GM19452 (cell line): ENCODE results near the gene RASSF1.
A peak's percentile ranks its signal among the peaks of the same experiment; 100 is the strongest.

ENCODE experiments used
- ATAC-seq: cut with Tn5 transposase; IDR thresholded peaks from one replicate; pipeline ENCODE4 v1.9.1; 2021; ENCODE audit not compliant: unreplicated experiment

RASSF1 gene

DNA sequence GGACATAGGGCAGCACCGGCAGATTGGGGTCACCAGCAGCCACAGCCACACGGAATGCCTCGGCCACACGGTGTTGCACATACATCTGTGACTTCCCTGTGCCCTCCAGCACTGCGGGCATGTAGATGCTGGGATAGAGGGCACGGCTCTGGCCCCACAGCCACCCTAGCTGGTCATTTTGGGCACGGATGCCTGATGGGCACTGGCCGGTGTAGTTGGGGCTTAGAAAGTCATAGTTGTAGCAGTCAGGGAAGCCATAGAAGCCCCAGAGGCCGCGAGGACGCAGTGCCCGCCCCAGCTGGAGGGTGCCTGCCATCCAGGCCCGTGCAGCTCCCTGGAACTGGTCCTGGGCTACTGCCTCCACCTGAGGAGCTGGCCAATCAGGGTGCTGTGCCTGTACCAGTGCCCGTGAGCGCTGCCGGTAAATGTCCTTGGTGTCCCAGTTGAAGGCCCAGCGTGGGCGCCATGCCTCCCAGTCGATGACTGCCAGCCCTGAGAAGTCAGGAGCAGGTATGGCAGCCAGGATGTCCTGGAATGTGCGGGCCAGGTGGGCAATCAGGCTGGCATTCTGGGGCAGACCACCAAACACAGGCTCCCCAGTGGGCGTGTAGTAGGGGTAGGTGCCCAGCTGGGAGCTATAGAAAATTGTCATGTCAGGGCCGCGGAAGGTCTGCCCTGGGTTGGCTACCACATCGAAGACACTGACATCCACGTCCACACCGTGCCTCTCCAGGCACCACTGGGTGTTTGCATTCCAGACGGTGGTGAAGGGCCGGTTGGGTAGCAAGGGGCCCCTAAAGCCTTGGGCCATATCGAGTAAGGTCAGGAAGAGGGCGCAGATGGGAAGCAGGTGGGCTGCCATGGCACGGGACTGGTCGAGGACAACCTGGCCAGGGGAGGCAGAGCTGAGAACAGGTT is 38.3 kb downstream of the RASSF1 start:
- ATAC-seq, result no peak

DNA sequence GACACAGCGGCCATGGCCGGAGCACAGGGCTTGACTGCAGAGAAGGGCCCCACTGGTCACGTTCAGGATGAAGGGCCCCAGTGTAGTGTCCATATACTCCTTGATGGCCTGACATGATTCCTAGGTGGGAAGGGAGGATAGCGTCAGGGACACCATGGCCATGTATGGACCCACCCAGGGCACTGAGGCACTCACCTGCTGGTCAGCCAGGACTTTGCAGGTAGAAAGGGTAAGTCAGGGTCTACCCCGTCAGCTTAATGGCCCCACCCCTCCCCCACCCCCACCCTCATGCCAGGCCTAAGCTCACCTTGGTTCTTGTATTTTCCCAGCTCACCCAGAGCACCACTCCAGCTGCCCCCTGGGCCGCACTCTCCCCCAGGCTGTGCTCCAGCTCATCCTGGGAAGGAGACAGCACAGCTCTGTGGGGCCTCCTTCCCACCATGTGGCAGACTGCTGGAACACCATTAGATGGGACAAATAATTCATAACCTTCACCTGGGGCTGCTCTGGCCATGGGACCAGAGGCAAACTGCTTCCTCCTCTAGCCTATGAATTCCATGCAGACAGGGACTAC is 39.9 kb downstream of the RASSF1 start:
- no peak for ATAC-seq

GRCh38 chr3:50299929-50300680 is 40.5 kb downstream of the RASSF1 start:
- ATAC-seq, result no peak

- ATAC-seq, result no peak
These were observed 41.1 kb downstream of the RASSF1 start for GRCh38 chr3:50299638-50299928.

DNA sequence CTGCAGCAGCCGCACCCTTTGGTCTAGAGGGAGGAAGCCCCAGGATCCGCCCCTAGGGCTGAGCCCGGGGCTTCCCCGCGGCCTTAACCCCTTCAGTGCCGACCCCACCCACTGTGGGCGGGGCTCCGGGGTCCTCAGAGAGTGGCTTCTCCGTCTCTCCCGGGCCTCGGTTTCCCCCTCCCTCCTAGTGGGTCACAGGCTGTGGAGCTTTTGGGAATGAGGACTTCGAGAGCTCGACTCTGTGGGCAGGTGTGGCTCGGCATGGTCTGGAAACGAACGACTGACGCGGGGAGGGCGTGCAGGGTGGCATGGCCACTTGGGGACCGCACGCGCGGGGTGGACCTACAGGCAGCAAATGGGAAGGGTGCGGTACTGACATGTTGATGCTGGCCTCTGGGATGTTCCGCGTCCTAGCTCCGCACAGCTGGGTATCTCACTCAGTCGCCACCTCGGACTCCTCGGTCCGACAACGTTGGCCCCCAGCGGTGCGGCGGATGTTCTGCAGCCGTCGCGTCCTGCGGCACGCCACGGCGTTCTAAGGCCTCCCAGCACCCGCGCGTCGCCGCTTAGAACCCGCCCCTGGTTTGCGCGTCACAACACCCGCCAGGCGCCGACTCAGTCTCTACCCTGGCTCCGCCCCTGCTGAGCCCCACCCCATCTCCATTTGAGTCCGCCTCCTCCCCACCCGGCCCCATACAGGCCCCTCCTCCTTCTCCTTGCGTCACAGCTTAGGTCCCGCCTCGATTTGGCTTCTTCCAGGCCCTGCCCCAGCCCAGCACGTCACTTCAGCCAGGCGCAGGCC is 41.6 kb downstream of the RASSF1 start, which contains the start of the genes HYAL3 and NAA80:
Gene HYAL3, minus strand, starts transcription at position 570 of the 802 bp plus-strand sequence. CDS start 3,803 bp downstream, outside the sequence.
Gene NAA80, minus strand, starts transcription at position 570 of the 802 bp plus-strand sequence. CDS start 1,942 bp downstream, outside the sequence.
- ATAC-seq, result peak; percentile 83

DNA sequence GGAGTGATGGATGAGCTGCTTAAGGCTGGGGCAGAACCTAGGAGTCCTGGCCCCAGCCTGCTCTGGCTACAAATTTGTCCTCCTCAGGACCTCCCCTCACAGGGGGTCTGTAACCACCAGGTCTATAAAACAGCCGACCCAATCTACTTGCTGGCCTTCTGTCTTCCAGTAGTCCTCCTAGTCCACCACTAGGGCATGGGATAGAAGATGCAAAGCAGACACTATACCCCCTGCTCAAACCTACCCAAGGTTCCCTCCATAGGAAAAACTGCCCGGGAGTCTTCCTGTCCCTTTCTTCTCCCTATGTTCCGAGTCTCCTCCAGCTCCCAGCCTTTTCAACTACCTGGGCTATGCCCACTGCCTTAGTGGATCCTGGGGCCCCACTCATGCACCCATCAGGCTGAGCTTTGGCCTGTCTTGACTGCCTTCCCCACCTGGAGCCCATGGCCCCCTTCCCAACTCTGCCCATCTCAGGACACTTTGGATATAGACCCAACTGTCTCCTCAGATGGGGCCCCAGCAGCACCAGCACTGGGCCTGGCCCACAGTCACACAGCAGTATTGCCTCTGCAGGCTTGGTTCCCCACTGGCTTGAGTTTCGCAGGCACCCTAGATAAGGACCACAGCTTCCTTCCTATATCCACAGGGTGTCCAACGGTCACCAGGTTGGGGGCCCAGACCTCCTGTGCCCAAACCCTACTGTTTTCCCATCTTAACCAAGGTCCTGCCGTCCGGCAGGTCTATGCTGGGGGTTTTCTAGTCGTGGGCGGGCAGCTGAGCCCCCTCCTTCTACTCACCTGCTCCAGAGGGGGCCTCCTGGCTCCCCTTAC is 42.5 kb downstream of the RASSF1 start:
- ATAC-seq, result no peak

- ATAC-seq, result no peak
These were observed 43.3 kb downstream of the RASSF1 start for GRCh38 chr3:50297384-50297775.

DNA sequence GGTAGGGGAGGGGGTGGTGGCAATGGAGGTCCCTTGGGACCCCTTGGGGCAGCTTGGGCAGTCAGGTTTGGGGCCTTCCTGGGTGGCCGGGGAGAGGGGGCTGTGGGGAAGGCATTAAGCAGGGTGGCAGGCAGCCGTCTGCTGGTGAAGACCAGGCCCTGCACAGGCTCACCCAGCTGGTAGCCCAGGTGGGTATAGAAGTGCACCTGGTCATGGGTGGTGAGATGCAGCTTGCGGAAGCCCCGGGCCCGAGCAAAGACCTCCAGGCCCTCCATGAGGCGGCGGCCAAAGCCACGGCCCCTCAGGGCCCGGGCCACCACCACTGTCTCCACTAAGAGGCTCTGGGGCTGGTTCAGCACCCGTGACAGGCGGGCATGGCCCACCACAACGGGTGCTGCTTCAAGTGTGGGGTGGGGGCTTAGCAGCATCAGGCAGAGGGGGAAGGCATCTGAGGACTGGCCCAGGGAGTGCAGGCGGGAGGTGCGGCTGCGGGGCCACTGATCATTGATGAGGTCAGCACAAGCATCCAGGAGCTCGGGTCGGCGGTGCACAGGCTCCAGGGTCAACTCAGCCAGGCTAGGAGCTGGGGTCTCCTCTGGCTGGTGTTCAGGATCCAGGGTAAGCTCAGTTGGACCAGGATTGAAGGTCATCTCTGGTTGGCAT is 43.8 kb downstream of the RASSF1 start:
- ATAC-seq, result no peak

- no peak for ATAC-seq
These were observed 44.8 kb downstream of the RASSF1 start for GRCh38 chr3:50295553-50296431.

- ATAC-seq, result no peak
These were observed 45.9 kb downstream of the RASSF1 start for GRCh38 chr3:50294492-50295403.

- ATAC-seq, result no peak
These were observed 46.5 kb downstream of the RASSF1 start for GRCh38 chr3:50294089-50294488.

DNA sequence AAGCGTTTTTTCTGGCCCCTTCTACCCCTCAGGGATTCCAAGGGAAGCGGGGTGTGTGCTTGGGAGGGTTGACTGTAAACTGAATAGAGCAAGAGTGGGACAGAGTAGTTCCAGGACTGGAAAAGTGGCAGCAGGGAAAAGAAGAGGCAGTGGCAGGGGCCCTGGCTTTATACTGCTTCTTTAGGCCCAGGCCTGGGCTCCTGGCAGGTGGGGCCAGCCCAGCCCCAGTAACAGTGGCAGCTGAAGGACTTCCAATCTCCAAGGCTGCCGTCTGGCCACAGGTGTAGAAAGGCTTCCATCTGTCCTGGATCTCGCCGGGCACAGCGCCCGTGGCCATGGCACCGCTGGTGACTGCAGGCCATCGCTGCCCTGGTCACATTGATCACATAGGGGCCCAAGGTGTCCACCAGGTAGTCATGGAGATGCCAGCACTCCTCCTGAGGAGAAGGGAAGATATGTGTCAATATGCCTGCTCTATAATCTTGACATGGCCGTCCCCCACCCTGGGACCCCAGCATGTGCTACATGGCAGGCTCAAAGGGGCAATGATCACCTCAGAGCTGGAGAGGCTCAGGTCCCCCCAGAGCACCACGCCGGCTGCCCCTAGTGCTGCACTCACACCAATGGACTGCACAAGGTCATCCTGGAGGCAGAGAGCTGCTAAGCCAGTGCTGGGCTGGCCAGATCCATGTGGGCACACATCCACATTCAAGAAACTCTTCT is 47.4 kb downstream of the RASSF1 start:
- no peak for ATAC-seq

- peak; percentile 96 for ATAC-seq
These were observed 48.2 kb downstream of the RASSF1 start, which contains the start of gene IFRD2 for GRCh38 chr3:50292159-50293078. Gene IFRD2 (minus strand): TSS chr3:50292429. CDS start chr3:50292274, 155 bp downstream.

- no peak for ATAC-seq
These were observed 50.4 kb downstream of the RASSF1 start for GRCh38 chr3:50290161-50290641.

DNA sequence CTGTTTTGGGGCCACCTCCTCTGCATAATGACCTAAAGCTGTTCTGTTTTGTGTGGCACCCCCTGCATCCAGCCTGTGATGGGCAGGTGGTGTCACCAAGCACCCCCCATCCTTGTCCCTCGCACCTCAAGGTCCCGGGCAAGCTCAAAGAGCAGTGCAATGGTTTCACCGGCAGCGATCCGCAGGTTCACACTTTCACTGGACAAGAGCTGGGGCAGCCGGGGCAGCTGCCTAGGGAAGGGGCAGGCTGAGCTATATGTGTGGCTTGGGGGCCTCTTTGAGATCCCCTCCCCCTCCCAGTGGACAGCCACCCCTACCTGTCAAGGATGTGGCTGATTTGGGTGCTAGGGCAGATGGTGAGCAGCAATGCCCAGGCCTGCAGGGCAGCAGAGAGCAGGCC is 51.5 kb downstream of the RASSF1 start:
- no peak for ATAC-seq
